Pulmonary artery endothelial cell (primary cell): ENCODE data around the gene GANC. TPM values are rescaled to one million over a fixed set of nuclear protein-coding genes. Genes with fewer than 3 reads are reported as not detected.
"Not testable (repeated sequence)": the region's sequence is repeated elsewhere in the genome, so short reads cannot be mapped to it uniquely, and the experiment has no call there.

Experiments
- DNase-seq: peaks from one replicate; pipeline ENCODE4 v3.0.0-alpha.2; 2011; ENCODE audit warnings: low read depth, low spot score
- total RNA-seq: library from RNA; depleted of rRNA; stranded (reverse); fragments of >200 nt; gene quantifications from 2 replicates; pipeline ENCODE4 v1.2.3, GENCODE V29; 2014

Gene GANC
- total RNA-seq, 1 donor from 2014 or later, result 10.7 TPM

- DNase-seq, result no peak
Measured at GRCh38 chr15:42284551-42284950, 11.6 kb downstream of the GANC start.

DNA sequence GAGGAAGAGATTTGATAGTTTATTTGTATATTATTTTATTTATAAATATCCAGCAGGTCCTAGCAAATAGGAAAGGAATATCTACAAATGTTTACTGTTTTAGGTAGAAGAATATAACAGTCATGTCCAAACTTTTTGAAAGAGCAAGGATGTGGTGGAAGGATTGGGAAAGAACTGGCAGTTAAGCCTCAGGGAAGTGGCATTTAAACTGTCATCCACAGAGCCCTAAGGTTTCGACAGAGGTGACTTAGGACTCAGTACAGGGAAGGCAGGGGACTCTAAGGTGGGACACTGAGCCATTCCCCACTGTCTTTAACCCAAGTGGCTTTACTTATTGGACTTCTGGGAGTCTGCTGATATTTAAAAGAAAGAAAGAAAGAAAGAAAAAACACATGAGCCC lies 12.0 kb downstream of the GANC start:
- DNase-seq, result no peak

DNA sequence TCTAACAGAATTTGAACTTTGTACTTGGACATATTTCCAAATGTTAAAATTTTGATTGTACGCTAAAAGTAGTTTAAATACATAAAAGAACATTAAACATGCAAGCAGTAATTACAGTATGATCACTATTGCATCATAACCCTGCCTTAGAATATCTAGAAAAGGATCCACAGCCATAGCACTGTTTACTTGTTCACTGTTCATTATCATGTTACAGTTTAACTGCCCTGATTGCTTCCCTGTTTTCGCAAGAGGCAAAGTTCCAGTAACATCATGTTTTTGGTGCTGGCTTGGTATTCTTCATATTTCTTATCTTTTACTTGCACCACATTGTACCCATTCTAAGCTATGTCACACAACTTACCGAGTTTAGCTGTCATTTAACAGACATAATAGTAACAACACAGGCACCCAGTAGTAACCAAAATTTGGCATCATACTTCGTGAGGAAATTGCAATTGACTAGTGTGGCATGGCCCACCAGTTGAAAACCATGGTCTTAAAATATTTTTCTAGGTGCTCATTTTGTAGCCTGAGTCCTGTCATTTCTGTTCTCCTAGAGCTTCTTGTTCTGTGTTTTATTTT lies 13.5 kb downstream of the GANC start:
- DNase-seq, result no peak

DNA sequence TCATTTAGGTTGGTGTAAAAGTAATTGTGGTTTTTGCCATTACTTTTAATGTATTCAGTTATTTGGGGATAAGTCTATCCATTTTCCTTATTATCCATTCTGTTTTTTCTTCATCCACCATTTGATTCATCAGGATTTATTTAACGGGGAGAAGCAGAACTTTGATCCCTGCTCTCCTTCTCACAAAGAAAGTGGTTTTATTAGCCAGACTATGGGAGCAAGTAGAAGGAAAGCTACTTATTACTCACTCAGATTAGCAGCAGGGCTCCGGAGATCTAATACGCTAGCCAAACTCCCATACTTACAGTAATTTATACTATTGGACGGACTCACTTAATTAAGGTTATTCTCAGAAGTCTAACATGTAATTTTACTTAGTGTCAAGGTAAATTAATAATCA lies 14.9 kb downstream of the GANC start:
- no peak for DNase-seq

GRCh38 chr15:42289166-42289565 lies 16.2 kb downstream of the GANC start:
- no peak for DNase-seq

DNA sequence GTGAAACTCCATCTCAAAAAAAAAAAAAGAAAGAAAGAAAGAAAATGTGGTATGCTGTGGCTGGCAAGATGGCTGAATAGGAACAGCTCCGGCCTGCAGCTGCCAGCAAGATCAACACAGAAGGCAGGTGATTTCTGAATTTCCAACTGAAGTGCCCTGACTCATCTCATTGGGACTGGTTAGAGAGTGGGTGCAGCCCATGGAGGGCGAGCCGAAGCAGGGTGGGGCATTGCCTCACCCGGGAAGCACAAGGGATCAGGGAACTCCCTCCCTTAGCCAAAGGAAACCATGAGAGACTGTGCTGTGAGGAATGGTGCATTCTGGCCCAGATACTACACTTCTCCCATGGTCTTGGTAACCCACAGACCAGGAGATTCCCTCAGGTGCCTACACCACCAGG lies 28.0 kb downstream of the GANC start:
- not testable (repeated sequence) for DNase-seq

GRCh38 chr15:42306681-42307080 lies 33.7 kb downstream of the GANC start:
- no peak for DNase-seq

DNA sequence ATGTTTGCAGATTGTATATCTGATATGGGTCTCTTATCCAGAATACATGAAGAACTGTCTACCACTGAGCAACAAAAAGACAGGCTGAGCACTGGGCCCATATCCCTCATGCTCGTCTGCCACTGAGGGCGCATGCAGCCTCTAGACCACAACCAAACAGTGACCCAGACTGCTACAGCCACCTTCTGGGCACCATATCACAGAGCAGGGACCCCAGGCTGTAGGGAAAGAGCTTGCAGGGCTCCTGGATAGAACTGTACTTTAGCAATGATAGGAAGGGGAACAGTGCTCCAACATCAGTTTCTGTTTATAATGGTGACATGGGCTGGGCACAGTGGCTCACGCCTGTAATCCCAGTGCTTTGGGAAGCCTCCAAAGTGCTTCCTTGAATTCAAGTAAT lies 40.5 kb downstream of the GANC start:
- no peak for DNase-seq

DNA sequence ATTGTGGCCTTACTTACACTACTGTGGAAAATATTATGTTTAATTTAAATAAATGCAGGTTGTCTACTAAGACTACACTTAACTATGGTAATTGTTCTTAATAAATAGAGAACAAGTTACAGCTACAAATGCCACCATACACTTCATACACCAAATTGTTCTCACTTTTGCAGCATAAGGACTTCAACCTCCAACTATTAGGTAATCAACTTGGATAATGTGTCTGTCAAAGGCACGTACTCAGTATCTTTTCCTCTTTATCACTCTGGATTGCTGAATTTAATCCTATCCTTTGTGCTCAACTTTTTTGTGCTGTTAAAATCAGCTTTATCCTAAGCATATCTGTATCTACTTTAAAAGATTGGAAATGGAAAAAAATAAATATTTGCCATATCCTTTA lies 41.8 kb downstream of the GANC start:
- DNase-seq, result no peak

GRCh38 chr15:42315521-42315920 lies 42.5 kb downstream of the GANC start:
- no peak for DNase-seq

DNA sequence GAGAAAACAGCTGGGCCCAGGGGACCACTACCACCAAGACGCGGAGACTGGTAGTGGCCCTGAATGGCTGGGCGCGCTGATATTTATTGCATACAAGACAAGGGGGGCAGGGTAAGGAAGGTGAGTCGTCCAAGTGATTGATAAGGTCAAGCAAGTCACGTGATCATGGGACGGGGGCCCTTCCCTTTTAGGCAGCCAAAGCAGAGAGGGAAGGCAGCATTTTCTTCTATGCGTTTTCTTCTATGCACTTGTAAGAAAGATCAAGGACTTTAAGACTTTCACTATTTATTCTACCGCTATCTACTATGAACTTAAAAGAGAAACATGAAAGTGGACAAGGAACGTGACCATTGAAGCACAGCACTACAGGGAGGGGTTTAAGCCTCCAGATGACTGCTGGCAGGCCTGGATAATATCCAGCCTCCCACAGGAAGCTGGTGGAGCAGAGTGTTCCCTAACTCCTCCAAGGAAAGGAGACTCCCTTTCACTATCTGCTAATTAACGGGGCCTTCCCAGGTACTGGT lies 43.3 kb downstream of the GANC start:
- DNase-seq, result not testable (repeated sequence)

DNA sequence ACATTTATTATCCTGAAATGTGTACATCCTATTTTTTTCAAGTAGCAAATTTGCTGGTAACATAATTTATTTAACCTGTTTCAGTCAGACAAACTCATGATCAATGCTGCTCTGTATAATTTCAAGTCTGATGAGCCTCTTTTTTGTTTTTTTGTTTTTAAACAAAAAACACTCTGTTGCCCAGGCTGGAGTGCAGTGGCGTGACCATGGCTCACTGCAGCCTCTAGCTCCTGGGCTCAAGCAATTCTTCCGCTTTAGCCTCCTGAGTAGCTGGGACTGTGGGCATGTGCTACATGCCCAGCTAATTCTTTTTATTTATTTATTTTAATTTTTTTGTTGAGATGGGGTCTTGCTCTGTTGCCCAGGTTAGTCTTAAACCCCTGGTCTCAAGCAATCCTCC lies 46.2 kb downstream of the GANC start:
- DNase-seq, result no peak

- DNase-seq, result no peak
Measured at GRCh38 chr15:42324308-42324707, 51.3 kb downstream of the GANC start.

- DNase-seq, result no peak
Measured at GRCh38 chr15:42329161-42329560, 56.2 kb downstream of the GANC start.

- no peak for DNase-seq
Measured at GRCh38 chr15:42329992-42330391, 57.0 kb downstream of the GANC start.

GRCh38 chr15:42331235-42331634 lies 58.2 kb downstream of the GANC start:
- no peak for DNase-seq

GRCh38 chr15:42332331-42332730 lies 59.3 kb downstream of the GANC start:
- DNase-seq, result no peak

- no peak for DNase-seq
Measured at GRCh38 chr15:42335074-42335473, 62.1 kb downstream of the GANC start.

DNA sequence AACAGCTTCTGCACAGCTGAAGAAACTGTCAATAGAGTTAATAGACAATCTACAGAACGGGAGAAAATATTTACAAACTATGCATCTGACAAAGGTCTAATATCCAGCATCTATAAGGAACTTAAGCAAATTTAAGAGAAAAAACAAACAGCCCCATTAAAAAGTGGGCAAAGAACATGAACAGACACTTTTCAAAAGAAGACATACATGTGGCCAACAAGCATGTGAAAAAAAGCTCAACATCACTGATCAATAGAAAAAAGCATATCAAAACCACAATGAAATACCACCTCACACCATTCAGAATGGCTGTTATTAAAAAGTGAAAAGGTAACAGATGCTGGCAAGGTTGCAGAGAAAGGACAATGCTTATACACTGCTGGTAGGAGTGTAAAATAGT lies 63.6 kb downstream of the GANC start:
- not testable (repeated sequence) for DNase-seq

DNA sequence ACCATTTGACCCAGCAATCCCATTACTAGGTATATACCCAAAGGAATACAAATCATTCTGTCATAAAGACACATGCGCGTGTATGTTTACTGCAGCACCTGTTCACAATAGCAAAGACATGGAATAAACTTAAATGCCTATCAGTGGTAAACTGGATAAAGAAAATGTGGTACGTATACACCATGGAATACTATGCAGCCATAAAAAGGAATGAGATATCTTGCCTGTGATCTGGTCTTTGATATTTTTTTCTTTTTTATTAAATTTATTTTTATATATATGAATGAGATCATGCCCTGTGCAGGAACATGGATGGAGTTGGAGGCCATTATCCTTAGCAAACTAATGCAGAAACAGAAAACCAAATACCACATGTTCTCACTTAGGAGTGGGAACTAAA lies 64.1 kb downstream of the GANC start:
- DNase-seq, result not testable (repeated sequence)

GRCh38 chr15:42338500-42338899 lies 65.5 kb downstream of the GANC start:
- DNase-seq, result no peak

- no peak for DNase-seq
Measured at GRCh38 chr15:42343596-42344232, 70.7 kb downstream of the GANC start.

DNA sequence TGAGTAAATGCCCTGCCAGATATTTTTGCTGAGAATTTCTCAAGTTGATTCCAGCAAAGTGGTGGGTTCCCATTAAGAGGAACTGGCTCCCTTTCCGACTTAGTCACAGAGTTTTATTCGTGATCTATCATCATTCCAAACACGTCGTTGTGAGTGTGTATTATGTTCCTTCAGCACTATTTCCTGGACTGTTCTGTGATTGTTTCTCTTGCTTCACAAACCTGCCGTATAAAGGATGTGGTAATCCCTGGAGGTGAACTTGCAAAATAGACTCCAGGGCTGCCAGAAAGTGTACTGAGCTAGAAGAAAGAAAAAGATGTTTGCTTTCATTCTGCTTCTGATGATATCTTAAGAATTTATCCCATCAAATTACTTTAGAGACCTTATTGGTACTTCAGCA lies 71.8 kb downstream of the GANC start:
- peak; percentile 11 for DNase-seq
